Activated CD4-positive, alpha-beta memory T cell treated with anti-CD3 and anti-CD28 coated beads for 36 hours (primary cell): Measurements from ENCODE around the gene MUC13. TPM values are rescaled to one million over a fixed set of nuclear protein-coding genes. Genes with fewer than 3 reads are reported as not detected.

Experiments used
- CTCF ChIA-PET: fragments of 350-600 bp; sonication (Branson Sonifier 250); formaldehyde crosslinking; loops from one replicate; lab custom pipeline; 2021; ENCODE audit warnings: antibody characterized with exemption, inconsistent platforms; lab: Charles Lee
- POLR2A ChIA-PET: fragments of 350-600 bp; sonication (Branson Sonifier 250); formaldehyde crosslinking; loops from one replicate; lab custom pipeline; 2021; ENCODE audit warnings: antibody characterized with exemption; lab: Charles Lee
- DNase-seq: peaks from one replicate; pipeline ENCODE4 v3.0.0-alpha.2; 2020
- H3K27ac Mint-ChIP-seq: one replicate; pipeline ENCODE4 v1.8.0; 2021; ENCODE audit warnings: mixed read lengths
- H3K27me3 Mint-ChIP-seq: one replicate; pipeline ENCODE4 v1.8.0; 2021; ENCODE audit warnings: mixed read lengths
- H3K36me3 Mint-ChIP-seq: one replicate; pipeline ENCODE4 v1.8.0; 2021; ENCODE audit warnings: mixed read lengths
- H3K4me1 Mint-ChIP-seq: one replicate; pipeline ENCODE4 v1.8.0; 2021; ENCODE audit warnings: low read depth, mixed read lengths
- H3K4me3 Mint-ChIP-seq: one replicate; pipeline ENCODE4 v1.8.0; 2021; ENCODE audit warnings: mild to moderate bottlenecking, mixed read lengths
- H3K9me3 Mint-ChIP-seq: one replicate; pipeline ENCODE4 v1.8.0; 2021; ENCODE audit warnings: mixed read lengths
- intact Hi-C: fragments of 100-400 bp; cut with micrococcal nuclease; formaldehyde crosslinking; loops from one replicate; pipeline ENCODE4 v1.15.1; 2023
- total RNA-seq, 2 experiments: library from RNA; stranded (reverse); gene quantifications; one replicate each; pipeline ENCODE4 v1.2.3, GENCODE V29; 2021

Gene MUC13
- total RNA-seq, 2 experiments from 2014 or later, result not detected

DNA sequence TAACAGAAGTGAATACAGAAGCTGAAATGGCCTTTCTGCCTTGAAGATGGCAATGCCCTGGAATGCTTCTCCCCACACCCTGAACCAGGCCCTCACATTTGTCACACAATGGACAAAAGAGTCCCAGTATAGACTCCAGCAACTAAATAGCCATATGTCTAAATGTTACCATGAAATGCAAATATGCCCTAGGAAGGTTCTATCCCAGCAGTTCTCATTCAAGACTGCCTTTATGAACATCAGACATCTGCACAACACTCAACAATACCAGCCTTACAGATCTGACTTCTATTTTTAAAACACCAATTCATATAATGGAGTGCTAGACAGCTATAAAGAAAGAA is 55.2 kb downstream of the MUC13 start:
- CTCF ChIA-PET, result interaction anchor here (1.5 kb wide), 1 partner anchor 22 kb away, joined by 7 read pairs; no protein-coding TSS in a partner anchor

DNA sequence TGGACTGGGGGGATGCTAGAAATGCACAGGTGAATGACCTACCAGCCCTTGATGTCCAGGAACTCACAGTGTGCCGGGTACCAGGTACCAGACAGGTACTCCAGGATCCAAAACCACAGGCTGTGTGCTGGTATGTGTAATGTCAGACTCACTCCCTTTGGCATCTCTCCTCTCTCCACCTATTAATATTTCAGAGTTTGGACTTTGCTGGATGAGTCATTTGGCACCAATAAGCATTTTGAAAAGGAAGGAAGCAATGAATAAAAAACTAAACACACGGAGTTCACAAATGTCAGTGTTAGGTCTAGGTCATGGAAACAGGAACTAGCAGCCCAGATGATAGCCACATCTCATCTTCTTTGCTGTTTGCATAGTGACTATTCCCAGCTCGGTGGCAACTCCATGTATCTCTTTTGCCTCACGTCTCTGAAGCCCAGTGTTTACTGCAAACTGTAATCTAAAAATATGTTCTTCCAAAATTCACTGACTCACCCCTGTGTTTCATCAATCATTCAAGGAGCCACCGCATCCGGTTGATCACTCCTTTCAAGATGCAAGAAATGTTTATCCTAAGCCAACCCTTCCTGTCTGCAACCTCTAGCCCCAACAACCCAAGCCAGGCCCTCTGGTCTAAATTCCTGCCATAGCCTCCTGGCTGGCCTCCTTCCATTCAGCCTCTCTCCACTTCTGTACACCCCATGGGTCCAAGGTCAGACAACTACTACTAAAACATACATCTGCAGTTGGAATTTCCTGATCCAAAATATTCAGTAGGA is 55.8 kb downstream of the MUC13 start:
- intact Hi-C loops, result loop anchor here (5.0 kb wide), 1 partner anchor 41 kb away; no protein-coding TSS in a partner anchor
- Mint-ChIP-seq H3K4me1 (peaks cover 12% of the 10 kb centered on the region), H3K27me3 (peaks cover 11% of the 10 kb centered on the region), H3K9me3 (no peaks in the 10 kb centered on the region), H3K27ac (peak overlapping the region; percentile 1), H3K36me3 (no peaks in the 10 kb centered on the region), H3K4me3 (no peak overlapping the region)
- ChIA-PET CTCF (interaction anchor here (1.5 to 1.7 kb wide), 3 partner anchors 23 to 118 kb away, joined by 4 to 8 read pairs (median 7); no protein-coding TSS in a partner anchor), POLR2A (no interaction called here)
- peak; percentile 47 for DNase-seq

More for the DNA sequence above, 55.2 kb downstream of the MUC13 start:
- Mint-ChIP-seq H3K27ac (no peak overlapping the region), H3K4me1 (peaks cover 12% of the 10 kb centered on the region), H3K27me3 (peaks cover 13% of the 10 kb centered on the region), H3K4me3 (no peak overlapping the region), H3K36me3 (no peaks in the 10 kb centered on the region), H3K9me3 (no peaks in the 10 kb centered on the region)
- POLR2A ChIA-PET, result no interaction called here
- intact Hi-C loops, result loop anchor here (5.0 kb wide), 1 partner anchor 42 kb away; no protein-coding TSS in a partner anchor
- no peak for DNase-seq

DNA sequence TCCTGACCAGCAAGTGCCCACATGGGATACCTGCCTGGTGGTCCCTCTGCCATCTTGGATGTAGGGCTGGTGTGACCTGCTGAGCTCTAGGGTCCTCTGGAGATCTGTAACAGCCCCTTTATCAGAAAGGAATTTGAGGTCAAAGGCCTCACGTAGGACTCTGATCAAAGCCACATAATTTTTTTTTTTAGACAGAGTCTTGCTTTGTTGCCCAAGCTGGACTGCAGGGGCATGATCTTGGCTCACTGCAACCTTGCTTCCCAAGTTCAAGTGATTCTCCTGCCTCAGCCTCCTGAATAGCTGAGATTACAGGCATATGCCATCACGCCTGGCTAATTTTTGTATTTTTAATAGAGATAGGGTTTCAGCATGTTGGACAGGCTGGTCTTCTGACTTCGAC is 56.9 kb downstream of the MUC13 start:
- Mint-ChIP-seq H3K27me3 (peaks cover 10% of the 10 kb centered on the region), H3K36me3 (no peaks in the 10 kb centered on the region)

DNA sequence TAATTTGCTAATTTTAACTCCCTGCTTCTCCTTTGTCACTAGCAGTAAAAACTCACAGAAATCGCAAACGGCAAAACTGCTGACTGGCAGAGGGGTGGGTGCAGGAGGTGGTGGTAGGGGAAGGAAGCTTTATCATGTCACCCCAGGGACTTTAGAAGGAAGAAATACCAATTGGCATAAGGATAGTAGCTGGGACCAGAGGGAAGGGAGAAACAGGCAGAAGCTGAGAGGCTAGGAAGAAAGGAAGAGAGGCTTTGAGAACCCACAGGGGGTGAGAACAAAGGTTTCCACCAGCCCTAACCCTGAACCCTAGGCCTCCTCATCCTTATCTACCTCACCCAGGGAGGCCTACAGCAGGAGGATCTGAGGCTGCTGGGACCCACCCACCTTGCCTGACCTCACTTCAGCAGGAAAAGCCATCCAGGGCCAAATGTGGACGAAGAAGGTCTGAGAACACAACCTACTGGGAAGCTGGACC is 58.1 kb downstream of the MUC13 start:
- Mint-ChIP-seq H3K4me3 (no peak overlapping the region), H3K36me3 (no peaks in the 10 kb centered on the region), H3K4me1 (peaks cover 12% of the 10 kb centered on the region), H3K9me3 (no peaks in the 10 kb centered on the region), H3K27ac (no peak overlapping the region), H3K27me3 (peaks cover 5% of the 10 kb centered on the region)
- intact Hi-C loops, result loop anchor here (5.0 kb wide), 1 partner anchor 39 kb away; no protein-coding TSS in a partner anchor
- DNase-seq, result no peak
- CTCF ChIA-PET, result interaction anchor here (0.8 kb wide), 1 partner anchor 11 kb away, joined by 3 read pairs; the partner anchor contains the start of gene ITGB5
- POLR2A ChIA-PET, result no interaction called here

More for the DNA sequence above, 56.9 kb downstream of the MUC13 start:
- Mint-ChIP-seq H3K4me1 (peaks cover 12% of the 10 kb centered on the region), H3K4me3 (no peak overlapping the region), H3K9me3 (no peaks in the 10 kb centered on the region), H3K27ac (no peak overlapping the region)
- intact Hi-C loops, result loop anchor here (5.0 kb wide), 1 partner anchor 40 kb away; no protein-coding TSS in a partner anchor
- CTCF ChIA-PET, result interaction anchor here (1.6 to 1.7 kb wide), 2 partner anchors 24 to 117 kb away, joined by 4 to 8 read pairs; no protein-coding TSS in a partner anchor
- POLR2A ChIA-PET, result interaction anchor here (1.0 kb wide), 1 partner anchor 24 kb away, joined by 3 read pairs; no protein-coding TSS in a partner anchor
- DNase-seq, result no peak

DNA sequence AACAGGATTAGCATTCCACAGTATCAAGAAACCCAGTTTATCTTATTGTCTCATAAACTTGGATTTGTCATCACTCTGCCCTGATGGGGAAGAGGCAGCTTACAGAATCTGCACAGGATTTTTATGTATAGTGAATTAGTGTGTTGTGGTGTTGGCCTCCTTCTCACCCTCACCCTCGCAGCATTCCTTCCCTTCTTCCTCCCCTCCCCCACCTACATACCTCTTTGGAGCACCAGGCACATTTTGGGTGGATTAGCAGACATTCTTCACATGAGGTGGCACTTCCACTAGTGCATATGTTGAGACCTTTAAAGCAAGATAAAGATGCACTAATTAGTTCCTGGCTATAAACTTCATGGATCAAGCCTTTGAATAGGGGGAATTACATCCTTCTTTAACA is 61.3 kb downstream of the MUC13 start:
- H3K4me3 Mint-ChIP-seq, result no peak overlapping the region
- intact Hi-C loops, result no loop called here
- H3K27me3 Mint-ChIP-seq, result peaks cover 13% of the 10 kb centered on the region
- H3K36me3 Mint-ChIP-seq, result no peaks in the 10 kb centered on the region
- H3K9me3 Mint-ChIP-seq, result no peaks in the 10 kb centered on the region
- no peaks in the 10 kb centered on the region for H3K4me1 Mint-ChIP-seq
- ChIA-PET POLR2A (no interaction called here), CTCF (no interaction called here)
- no peak for DNase-seq
- H3K27ac Mint-ChIP-seq, result no peak overlapping the region

DNA sequence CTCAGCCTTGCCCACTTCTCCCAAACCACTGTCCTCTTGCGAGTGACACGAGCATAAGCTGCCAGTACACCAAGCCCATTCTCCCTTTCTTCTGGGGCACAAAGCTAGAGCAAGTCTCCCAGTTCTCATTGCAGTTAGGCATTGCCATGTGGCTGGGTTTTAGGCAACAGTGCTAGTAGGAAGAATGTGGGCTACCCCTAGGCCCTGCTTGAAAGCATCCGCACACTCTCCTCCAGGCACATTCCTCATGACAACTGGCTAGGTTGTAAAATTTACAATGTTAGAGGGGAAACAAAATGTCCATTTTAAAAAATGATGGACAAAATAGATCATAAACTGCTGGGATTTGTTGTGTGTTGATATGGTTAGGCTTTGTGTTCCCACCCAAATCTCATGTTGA is 67.0 kb downstream of the MUC13 start:
- POLR2A ChIA-PET, result no interaction called here
- H3K9me3 Mint-ChIP-seq, result no peaks in the 10 kb centered on the region
- DNase-seq, result no peak
- H3K27ac Mint-ChIP-seq, result no peak overlapping the region
- no peaks in the 10 kb centered on the region for H3K4me1 Mint-ChIP-seq
- H3K4me3 Mint-ChIP-seq, result no peak overlapping the region
- peaks cover 14% of the 10 kb centered on the region for H3K27me3 Mint-ChIP-seq
- no peaks in the 10 kb centered on the region for H3K36me3 Mint-ChIP-seq
- intact Hi-C loops, result no loop called here
- CTCF ChIA-PET, result no interaction called here

DNA sequence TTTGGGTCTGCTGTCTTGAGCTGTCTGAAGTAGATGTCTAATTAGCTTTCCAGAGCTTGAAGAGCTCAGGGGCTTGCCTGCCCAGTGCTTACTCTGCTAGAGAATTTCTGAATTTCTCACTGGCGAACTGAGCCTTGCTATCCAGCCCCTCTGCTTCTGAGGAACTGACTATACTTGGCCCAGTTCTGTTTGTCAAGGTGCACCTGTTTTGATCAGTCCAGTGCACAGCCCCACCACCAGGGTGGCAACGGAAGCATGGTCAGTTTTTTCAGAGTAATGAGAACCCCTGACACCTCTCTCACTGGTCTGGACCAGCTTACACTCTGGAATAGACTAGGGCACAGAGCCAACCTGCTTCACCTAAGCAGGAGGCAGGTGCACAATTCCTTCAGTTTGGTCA is 72.5 kb downstream of the MUC13 start:
- Mint-ChIP-seq H3K4me1 (no peaks in the 10 kb centered on the region), H3K27me3 (peaks cover 7% of the 10 kb centered on the region), H3K9me3 (no peaks in the 10 kb centered on the region), H3K4me3 (no peak overlapping the region), H3K36me3 (no peaks in the 10 kb centered on the region), H3K27ac (no peak overlapping the region)
- ChIA-PET CTCF (interaction anchor here (0.6 to 1.5 kb wide), 2 partner anchors 101 to 1801 kb away, joined by 3 to 4 read pairs; no protein-coding TSS in a partner anchor), POLR2A (no interaction called here)
- intact Hi-C loops, result no loop called here
- no peak for DNase-seq

DNA sequence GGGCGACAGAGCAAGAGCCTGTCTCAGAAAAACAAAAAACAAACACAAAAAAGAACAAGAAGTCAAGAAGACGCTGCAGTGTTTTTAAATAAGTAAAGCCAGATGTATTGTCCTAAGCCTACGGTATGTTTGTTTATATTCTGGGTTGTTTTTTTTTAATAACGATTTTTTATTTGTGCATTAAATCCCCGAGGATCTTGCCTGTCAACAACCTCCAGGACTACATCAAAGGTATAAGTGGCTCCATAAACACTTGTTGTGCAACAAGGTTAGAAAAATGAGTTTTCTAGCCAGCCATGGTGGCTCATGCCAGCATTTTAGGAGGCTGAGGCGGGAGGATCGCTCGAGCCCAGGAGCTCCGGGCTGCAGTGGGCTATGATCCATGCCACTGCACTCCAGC is 73.5 kb downstream of the MUC13 start:
- no peaks in the 10 kb centered on the region for H3K36me3 Mint-ChIP-seq
- no peak overlapping the region for H3K27ac Mint-ChIP-seq
- DNase-seq, result no peak
- H3K27me3 Mint-ChIP-seq, result peaks cover 7% of the 10 kb centered on the region
- intact Hi-C loops, result no loop called here
- ChIA-PET CTCF (no interaction called here), POLR2A (no interaction called here)
- no peak overlapping the region for H3K4me3 Mint-ChIP-seq
- no peaks in the 10 kb centered on the region for H3K9me3 Mint-ChIP-seq
- H3K4me1 Mint-ChIP-seq, result no peaks in the 10 kb centered on the region

DNA sequence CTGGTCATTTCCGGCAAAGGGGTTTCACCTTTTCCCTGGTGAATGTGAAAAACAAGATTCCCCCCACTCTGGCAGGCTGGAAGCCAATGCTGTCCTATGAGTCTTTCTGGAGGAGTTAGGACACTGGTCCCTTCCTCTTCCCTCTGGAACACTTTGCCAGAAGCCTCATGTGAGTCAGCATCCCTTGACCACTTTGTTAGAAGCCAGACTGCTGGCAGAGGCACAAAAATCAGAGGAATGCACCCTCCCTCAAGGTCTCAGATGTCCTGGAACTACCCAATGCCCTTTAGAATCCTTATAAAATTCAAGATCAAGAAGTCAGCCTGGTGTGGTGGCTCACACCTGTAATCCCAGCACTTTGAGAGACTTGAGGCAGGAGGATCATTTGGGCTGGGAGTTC is 74.0 kb downstream of the MUC13 start:
- H3K4me3 Mint-ChIP-seq, result no peak overlapping the region
- CTCF ChIA-PET, result interaction anchor here (0.7 kb wide), 1 partner anchor 224 kb away, joined by 3 read pairs; no protein-coding TSS in a partner anchor
- no peaks in the 10 kb centered on the region for H3K36me3 Mint-ChIP-seq
- DNase-seq, result no peak
- POLR2A ChIA-PET, result no interaction called here
- H3K9me3 Mint-ChIP-seq, result no peaks in the 10 kb centered on the region
- no peaks in the 10 kb centered on the region for H3K4me1 Mint-ChIP-seq
- no peak overlapping the region for H3K27ac Mint-ChIP-seq
- intact Hi-C loops, result no loop called here
- H3K27me3 Mint-ChIP-seq, result peaks cover 8% of the 10 kb centered on the region

DNA sequence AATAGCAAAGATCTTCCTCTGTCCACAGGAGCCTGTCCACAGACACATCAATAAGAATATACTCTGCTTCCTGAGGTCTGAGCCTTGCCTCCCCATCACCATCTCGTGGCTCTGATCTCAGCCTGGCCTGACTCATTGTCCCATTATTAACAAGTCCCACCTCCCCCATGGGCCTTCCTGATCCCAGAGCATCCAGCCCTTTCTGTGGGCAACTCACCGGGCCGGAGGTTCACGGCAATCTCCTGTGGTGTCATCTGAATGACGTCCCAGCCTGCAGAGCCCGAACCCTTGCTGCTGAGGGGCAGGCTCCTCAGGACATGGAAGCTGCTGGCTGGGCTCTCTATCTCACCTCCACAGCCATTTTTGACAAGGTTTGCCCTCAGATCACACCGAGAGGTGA is 75.5 kb downstream of the MUC13 start:
- intact Hi-C loops, result no loop called here
- Mint-ChIP-seq H3K27me3 (peaks cover 11% of the 10 kb centered on the region), H3K9me3 (no peaks in the 10 kb centered on the region), H3K4me3 (no peak overlapping the region), H3K27ac (no peak overlapping the region), H3K4me1 (no peaks in the 10 kb centered on the region), H3K36me3 (no peaks in the 10 kb centered on the region)
- POLR2A ChIA-PET, result no interaction called here
- CTCF ChIA-PET, result no interaction called here
- no peak for DNase-seq

DNA sequence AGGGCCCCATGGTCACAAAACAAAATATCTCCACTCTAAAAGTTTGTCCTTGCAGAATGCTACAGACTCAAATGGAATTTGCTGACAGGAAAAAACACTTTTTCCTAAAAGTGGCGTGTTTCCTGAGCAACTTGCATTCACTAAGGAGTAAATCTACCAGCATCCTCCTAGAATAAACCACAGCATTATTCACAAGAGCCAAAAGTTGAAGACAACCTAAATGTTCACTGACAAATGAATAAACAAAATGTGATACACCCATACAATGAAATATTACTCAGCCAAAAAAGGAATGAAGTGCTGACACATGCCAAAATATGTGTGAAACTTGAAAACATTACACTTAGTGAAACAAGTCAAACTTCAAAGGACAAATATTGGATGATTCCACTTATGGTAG is 76.3 kb downstream of the MUC13 start:
- Mint-ChIP-seq H3K4me3 (no peak overlapping the region), H3K9me3 (no peaks in the 10 kb centered on the region), H3K27me3 (peaks cover 12% of the 10 kb centered on the region), H3K4me1 (no peaks in the 10 kb centered on the region), H3K36me3 (no peaks in the 10 kb centered on the region), H3K27ac (no peak overlapping the region)
- intact Hi-C loops, result no loop called here
- DNase-seq, result no peak
- CTCF ChIA-PET, result interaction anchor here (1.8 kb wide), 1 partner anchor 97 kb away, joined by 6 read pairs; no protein-coding TSS in a partner anchor
- POLR2A ChIA-PET, result no interaction called here

DNA sequence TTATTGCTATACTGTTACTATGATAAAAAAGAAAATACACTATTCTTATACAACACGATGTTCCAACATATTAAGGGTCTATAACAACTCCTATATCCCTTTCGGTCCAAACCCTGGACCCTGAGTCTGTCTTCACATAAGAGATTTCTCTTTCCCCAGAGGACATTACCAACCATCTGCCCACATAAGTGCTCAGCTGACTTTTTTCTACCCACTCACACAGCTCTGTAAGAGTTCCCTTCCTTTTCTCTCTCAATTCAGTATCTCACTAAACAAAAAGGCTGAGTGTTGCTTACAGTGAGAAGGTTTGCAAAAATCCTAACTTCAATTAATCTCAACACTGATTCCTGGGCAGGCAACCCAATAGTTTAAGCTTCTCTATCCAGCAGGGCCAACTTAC is 77.9 kb downstream of the MUC13 start:
- ChIA-PET POLR2A (no interaction called here), CTCF (interaction anchor here (1.0 to 1.8 kb wide), 2 partner anchors 45 to 95 kb away, joined by 3 to 6 read pairs; no protein-coding TSS in a partner anchor)
- DNase-seq, result no peak
- Mint-ChIP-seq H3K27me3 (peaks cover 16% of the 10 kb centered on the region), H3K4me1 (no peaks in the 10 kb centered on the region), H3K4me3 (no peak overlapping the region), H3K27ac (no peak overlapping the region), H3K9me3 (no peaks in the 10 kb centered on the region), H3K36me3 (no peaks in the 10 kb centered on the region)
- intact Hi-C loops, result no loop called here
